Measurements from ENCODE around the gene KLHDC7B.
"Not testable (repeated sequence)": the region's sequence is repeated elsewhere in the genome, so short reads cannot be mapped to it uniquely, and the experiment has no call there.

KLHDC7B gene

DNA sequence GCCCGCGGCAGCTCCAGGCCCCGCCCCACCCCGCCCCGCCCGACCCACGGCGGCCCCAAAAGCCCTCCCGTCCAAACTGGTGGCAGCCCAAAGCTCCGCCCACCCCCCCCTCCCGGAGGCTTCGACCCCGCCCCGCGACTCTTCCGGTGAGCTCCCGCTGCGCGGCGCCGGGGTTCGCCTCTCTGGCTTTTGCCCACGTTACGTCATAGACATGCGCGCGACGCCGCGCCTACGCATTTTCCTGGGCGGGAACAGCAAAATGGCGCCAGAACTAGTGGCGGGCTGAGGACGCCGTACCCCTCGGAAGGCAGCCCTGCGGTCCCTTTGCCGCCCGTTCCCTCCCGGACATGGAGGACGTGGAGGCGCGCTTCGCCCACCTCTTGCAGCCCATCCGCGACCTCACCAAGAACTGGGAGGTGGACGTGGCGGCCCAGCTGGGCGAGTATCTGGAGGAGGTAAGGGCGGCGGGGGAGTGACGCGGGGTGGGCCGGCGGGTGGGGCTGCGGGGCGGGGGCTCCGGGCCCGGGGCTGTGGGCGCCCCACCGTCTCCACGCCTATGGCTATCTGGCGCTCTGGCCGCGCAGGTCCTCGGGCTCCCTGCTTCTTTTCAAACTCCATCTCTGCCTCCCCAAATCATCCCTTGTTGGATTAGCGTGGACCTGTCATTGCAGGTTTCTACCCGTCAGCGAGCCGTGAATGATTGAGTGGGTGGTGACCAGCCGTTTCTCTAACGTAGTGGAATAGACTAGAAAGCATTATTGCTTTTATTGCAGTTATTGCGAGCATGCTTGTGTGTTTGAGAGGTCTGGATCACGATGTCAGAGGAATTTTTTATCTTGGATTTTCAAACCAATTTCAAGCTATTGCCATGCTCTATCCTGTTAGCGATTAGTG is 37.5 kb upstream of the KLHDC7B start, which contains the start of gene NCAPH2:
NCAPH2 (plus strand) TSS at position 234 of the 894 bp plus-strand sequence; CDS start at position 348, 114 bp downstream.
- Mint-ChIP-seq H3K9me3 (no peaks in the 10 kb centered on the region), H3K4me3 (peak within 1 kb of the TSS; percentile 96), H3K27me3 (ENCODE audit: low read depth) (no peaks in the 10 kb centered on the region), H3K27ac (peak within 1 kb of the TSS; percentile 96), H3K36me3 (ENCODE audit: low read depth) (peaks cover 7% of the 10 kb centered on the region), H3K4me1 (ENCODE audit: low read depth) (peaks cover 19% of the 10 kb centered on the region)

DNA sequence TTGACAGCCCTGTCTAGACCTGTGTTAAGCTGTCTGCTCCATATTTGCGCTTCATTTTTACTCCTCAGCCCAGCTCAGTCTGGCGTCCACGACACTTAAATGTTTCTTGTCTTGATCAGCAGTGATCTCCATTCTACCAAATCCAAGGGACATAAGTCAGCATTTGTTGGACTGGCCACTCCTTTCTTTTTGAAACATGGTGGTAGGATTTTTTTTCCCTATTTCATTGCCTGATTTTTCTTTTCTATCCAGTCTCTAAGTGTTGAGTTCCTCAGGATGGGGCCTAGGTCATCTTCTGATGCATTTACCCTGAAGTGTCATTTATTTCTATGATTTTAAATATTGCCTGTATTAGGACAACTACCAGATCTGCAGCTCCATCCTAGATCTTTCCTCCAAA is 36.8 kb upstream of the KLHDC7B start:
- Mint-ChIP-seq H3K36me3 (ENCODE audit: low read depth) (peaks cover 7% of the 10 kb centered on the region), H3K4me1 (ENCODE audit: low read depth) (peaks cover 21% of the 10 kb centered on the region), H3K27ac (peak overlapping the region; percentile 91), H3K27me3 (ENCODE audit: low read depth) (no peaks in the 10 kb centered on the region), H3K9me3 (no peaks in the 10 kb centered on the region), H3K4me3 (peak overlapping the region; percentile 91)

DNA sequence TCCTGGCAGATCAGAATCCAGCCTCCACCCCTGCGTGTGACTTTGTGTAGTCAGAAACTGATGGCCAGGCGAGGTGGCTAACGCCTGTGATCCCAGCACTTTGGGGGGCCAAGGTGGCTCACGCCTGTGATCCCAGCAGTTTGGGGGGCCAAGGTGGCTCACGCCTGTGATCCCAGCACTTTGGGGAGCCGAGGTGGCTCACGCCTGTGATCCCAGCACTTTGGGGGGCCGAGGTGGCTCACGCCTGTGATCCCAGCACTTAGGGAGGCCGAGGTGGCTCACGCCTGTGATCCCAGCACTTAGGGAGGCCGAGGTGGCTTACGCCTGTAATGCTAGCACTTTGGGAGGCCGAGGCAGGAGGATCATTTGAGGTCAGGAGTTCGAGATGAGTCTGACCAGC is 32.5 kb upstream of the KLHDC7B start:
- H3K4me3 Mint-ChIP-seq, result no peak overlapping the region
- H3K36me3 Mint-ChIP-seq (ENCODE audit: low read depth), result peaks cover 15% of the 10 kb centered on the region
- no peaks in the 10 kb centered on the region for H3K9me3 Mint-ChIP-seq
- peaks cover 25% of the 10 kb centered on the region for H3K4me1 Mint-ChIP-seq (ENCODE audit: low read depth)
- H3K27me3 Mint-ChIP-seq (ENCODE audit: low read depth), result no peaks in the 10 kb centered on the region
- H3K27ac Mint-ChIP-seq, result no peak overlapping the region

DNA sequence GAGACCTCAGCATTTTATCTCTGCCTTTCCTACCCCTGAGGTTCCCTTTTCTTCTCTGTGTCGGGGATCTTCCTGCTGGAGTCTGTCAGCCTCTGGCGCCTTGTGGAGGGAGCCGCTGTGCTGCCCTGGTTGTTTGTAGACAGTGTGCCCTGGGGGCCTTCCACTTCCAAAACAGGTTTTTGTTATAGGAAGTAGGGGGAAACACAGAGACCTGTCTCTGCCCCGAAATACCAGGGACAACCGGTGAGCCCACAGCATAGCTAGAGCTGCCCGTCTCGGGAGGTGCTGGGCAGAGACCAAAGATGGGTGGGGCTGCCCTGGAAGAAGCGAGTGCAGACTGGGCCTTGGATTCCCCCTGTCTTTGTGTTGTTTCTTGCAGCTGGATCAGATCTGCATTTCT is 29.6 kb upstream of the KLHDC7B start:
- no peak overlapping the region for H3K27ac Mint-ChIP-seq
- peaks cover 15% of the 10 kb centered on the region for H3K4me1 Mint-ChIP-seq (ENCODE audit: low read depth)
- peaks cover 21% of the 10 kb centered on the region for H3K36me3 Mint-ChIP-seq (ENCODE audit: low read depth)
- H3K4me3 Mint-ChIP-seq, result no peak overlapping the region
- H3K27me3 Mint-ChIP-seq (ENCODE audit: low read depth), result no peaks in the 10 kb centered on the region
- no peaks in the 10 kb centered on the region for H3K9me3 Mint-ChIP-seq

DNA sequence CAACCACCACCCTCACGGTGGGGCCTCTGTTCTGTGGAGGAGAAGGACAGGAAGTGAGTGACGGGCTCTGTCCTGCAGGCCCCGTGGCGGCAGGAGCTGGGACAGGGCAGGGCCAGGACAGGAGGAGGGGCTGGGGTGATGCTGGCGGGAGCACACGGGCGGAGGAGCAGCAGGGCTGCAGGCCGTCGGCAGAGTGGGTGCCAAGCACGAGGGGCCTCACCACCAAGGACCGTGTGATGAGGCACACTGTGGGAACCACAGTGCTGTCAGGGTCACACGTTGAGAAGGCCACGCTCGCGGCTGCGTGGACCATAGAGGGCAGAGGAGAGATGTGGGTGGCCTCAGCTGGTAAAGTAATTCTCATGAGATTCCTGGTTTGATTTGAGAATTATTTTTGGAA is 28.8 kb upstream of the KLHDC7B start:
- H3K27me3 Mint-ChIP-seq (ENCODE audit: low read depth), result no peaks in the 10 kb centered on the region

DNA sequence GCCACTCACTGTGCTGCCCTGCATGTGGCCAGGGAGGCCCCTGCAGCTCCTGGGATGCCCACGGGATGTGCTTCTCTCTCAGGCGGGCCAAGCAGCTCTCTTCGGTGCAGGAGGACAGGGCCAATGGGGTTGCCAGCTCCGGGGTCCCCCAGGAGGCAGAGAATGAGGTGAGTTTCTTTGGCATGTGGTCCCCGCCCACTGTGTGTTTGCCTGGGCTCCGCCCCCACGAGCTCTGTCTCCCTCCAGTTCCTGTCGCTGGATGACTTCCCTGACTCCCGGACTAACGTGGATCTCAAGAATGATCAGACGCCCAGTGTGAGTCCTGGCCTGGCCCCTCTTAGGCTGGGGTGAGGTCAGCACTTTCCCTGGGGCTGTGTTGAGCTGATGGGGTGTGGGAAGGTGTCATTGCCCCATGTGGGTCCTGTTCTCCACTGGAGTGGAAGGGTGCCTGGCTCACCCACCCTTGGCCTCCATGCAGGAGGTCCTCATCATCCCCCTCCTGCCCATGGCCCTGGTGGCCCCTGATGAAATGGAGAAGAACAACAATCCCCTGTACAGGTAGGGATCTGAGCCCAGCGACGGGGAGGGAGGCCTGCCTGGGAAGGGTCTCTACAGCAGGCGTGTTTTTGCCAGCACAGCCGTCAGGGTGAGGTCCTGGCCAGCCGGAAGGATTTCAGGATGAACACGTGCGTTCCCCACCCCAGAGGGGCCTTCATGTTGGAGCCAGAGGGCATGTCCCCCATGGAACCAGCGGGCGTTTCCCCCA is 28.0 kb upstream of the KLHDC7B start:
- no peaks in the 10 kb centered on the region for H3K9me3 Mint-ChIP-seq

More for the DNA sequence above, 28.8 kb upstream of the KLHDC7B start:
- H3K36me3 Mint-ChIP-seq (ENCODE audit: low read depth), result peaks cover 21% of the 10 kb centered on the region
- no peak overlapping the region for H3K4me3 Mint-ChIP-seq
- no peak overlapping the region for H3K27ac Mint-ChIP-seq
- H3K4me1 Mint-ChIP-seq (ENCODE audit: low read depth), result peaks cover 14% of the 10 kb centered on the region
- no peaks in the 10 kb centered on the region for H3K9me3 Mint-ChIP-seq

DNA sequence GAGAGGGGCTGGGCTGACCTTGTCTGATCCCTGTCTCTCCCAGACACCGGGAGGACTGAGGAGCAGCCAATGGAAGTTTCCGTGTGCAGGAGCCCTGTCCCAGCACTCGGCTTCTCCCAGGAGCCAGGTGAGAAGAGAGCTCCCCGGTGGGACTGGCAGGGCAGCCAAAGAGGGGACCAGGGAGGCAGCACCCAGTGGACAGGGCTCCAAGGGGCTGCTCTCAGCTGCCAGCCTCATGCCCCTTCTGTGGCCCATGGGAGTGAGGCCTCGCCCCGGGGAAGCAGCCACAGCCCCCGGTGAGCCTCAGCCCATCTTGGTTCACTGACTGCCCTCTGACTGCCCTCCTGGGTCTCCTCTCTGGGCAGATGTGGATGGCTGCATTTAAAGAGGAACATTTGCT is 27.1 kb upstream of the KLHDC7B start:
- peaks cover 21% of the 10 kb centered on the region for H3K36me3 Mint-ChIP-seq (ENCODE audit: low read depth)
- H3K9me3 Mint-ChIP-seq, result no peaks in the 10 kb centered on the region
- H3K27ac Mint-ChIP-seq, result no peak overlapping the region
- H3K4me1 Mint-ChIP-seq (ENCODE audit: low read depth), result peaks cover 5% of the 10 kb centered on the region
- no peaks in the 10 kb centered on the region for H3K27me3 Mint-ChIP-seq (ENCODE audit: low read depth)
- H3K4me3 Mint-ChIP-seq, result no peak overlapping the region

More for the DNA sequence above, 28.0 kb upstream of the KLHDC7B start:
- H3K27me3 Mint-ChIP-seq (ENCODE audit: low read depth), result no peaks in the 10 kb centered on the region
- H3K4me3 Mint-ChIP-seq, result no peak overlapping the region
- peaks cover 9% of the 10 kb centered on the region for H3K4me1 Mint-ChIP-seq (ENCODE audit: low read depth)
- peaks cover 21% of the 10 kb centered on the region for H3K36me3 Mint-ChIP-seq (ENCODE audit: low read depth)
- H3K27ac Mint-ChIP-seq, result no peak overlapping the region

DNA sequence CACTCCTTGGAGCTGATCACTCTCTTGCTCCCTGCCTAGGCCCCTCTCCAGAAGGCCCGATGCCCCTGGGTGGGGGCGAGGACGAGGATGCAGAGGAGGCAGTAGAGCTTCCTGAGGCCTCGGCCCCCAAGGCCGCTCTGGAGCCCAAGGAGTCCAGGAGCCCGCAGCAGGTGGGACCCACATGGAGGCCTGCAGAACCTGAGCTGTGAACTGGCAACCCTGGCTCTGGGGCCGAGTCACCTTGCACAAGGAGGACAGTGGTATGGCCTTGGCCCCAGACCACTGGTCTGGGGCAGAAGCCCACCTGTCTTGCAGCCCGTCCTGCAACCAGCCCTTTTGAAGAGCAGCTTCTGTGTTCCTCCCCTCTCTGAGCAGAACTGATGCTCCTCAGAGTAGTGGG is 26.5 kb upstream of the KLHDC7B start:
- Mint-ChIP-seq H3K36me3 (ENCODE audit: low read depth) (peaks cover 21% of the 10 kb centered on the region), H3K27me3 (ENCODE audit: low read depth) (no peaks in the 10 kb centered on the region), H3K4me3 (no peak overlapping the region), H3K27ac (no peak overlapping the region), H3K9me3 (no peaks in the 10 kb centered on the region), H3K4me1 (ENCODE audit: low read depth) (peaks cover 4% of the 10 kb centered on the region)

DNA sequence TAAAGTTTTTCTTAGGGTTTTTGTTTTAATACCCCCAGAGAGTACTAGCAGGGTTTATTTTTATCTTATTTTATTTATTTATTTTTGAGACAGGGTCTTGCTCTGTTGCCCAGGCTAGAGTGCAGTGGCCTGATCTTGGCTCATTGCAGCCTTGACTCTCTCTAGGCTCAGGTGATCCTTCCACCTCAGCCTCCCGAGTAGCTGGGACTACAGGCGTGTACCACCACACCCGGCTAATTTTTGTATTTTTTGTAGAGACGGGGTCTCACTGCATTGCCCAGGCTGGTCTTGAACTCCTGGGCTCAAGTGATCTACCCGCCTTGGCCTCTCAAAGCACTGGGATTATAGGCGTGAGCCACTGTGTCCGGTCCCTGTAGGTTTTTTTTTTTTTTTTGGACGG is 25.5 kb upstream of the KLHDC7B start:
- H3K4me1 Mint-ChIP-seq (ENCODE audit: low read depth); H3K27ac Mint-ChIP-seq; H3K9me3 Mint-ChIP-seq; H3K27me3 Mint-ChIP-seq (ENCODE audit: low read depth); H3K4me3 Mint-ChIP-seq: not testable (repeated sequence)
- peaks cover 23% of the 10 kb centered on the region for H3K36me3 Mint-ChIP-seq (ENCODE audit: low read depth)

DNA sequence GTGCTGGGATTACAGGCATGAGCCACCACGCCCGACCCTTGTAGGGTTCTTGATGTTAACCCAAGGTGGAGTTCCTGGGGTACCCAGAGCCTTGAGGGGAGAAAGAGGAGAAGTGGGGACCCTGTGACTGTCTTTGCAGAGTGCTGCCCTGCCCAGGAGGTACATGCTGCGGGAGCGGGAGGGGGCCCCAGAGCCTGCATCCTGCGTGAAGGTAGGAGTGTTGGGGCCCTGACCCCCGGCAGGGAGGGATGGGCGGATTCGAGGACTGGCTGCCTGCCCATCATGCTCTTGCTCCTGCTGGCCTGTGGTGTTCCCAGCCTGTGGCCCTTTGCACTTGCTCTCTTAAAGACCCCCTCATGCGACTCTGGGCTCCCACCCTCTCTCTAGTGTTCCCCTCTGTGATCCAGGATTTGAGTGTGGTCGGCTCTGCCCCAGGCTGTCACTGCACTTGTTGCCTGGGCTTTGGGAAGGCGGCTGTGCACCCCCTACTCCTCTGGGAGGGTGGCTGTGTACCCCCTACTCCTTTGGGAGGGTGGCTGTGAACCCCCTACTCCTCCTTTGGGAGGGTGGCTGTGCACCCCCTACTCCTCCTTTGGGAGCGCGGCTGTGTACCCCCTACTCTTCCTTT is 24.8 kb upstream of the KLHDC7B start:
- no peak overlapping the region for H3K27ac Mint-ChIP-seq
- no peaks in the 10 kb centered on the region for H3K27me3 Mint-ChIP-seq (ENCODE audit: low read depth)
- no peak overlapping the region for H3K4me3 Mint-ChIP-seq
- H3K36me3 Mint-ChIP-seq (ENCODE audit: low read depth), result peaks cover 19% of the 10 kb centered on the region
- H3K9me3 Mint-ChIP-seq, result no peaks in the 10 kb centered on the region
- H3K4me1 Mint-ChIP-seq (ENCODE audit: low read depth), result peaks cover 7% of the 10 kb centered on the region

DNA sequence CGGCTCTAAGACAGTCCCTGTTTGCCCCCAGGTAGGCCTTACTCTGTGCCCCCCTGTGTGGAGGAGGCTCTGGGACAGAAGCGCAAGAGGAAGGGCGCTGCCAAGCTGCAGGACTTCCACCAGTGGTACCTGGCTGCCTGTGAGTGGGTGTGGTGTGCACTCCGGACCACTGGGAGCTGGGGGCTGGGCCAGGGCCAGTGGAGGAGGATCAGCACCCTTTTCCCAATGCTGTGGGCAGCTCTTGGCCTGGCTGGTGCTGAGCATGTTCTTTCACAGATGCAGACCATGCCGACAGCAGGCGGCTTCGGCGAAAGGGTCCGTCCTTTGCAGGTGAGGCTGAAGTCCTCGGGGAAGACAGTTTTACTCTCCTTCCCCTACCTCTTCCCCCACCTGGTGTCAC is 24.0 kb upstream of the KLHDC7B start:
- Mint-ChIP-seq H3K4me3 (no peak overlapping the region), H3K9me3 (no peaks in the 10 kb centered on the region), H3K27ac (no peak overlapping the region), H3K4me1 (ENCODE audit: low read depth) (peaks cover 7% of the 10 kb centered on the region), H3K36me3 (ENCODE audit: low read depth) (peaks cover 19% of the 10 kb centered on the region), H3K27me3 (ENCODE audit: low read depth) (no peaks in the 10 kb centered on the region)

DNA sequence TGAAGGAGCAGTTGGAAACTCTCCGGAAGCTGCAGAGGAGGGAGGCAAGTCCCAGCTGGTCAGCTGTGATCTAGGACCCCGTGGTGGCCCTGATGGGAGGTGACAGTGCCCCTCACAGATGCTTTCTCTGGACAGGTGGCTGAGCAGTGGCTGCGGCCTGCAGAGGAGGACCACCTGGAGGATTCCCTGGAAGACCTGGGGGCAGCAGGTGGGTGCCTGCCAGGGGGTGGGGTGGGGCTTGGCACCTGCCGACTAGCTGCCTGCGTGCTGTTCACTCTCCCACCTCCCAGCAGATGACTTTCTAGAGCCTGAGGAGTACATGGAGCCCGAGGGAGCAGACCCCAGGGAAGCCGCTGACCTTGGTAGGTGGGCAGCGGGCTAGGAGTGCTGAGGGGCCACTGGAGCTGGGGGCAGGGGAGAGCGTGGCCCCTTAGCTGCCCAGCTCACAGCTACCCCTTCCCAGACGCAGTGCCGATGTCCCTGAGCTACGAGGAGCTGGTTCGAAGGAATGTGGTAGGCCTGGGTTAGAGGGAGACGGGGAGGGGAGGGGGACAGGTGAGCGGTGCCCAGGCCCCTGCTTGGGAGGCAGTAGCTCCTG is 23.4 kb upstream of the KLHDC7B start:
- H3K9me3 Mint-ChIP-seq, result no peaks in the 10 kb centered on the region
- no peak overlapping the region for H3K27ac Mint-ChIP-seq
- H3K4me3 Mint-ChIP-seq, result no peak overlapping the region
- H3K36me3 Mint-ChIP-seq (ENCODE audit: low read depth), result peaks cover 19% of the 10 kb centered on the region
- H3K4me1 Mint-ChIP-seq (ENCODE audit: low read depth), result peaks cover 13% of the 10 kb centered on the region
- H3K27me3 Mint-ChIP-seq (ENCODE audit: low read depth), result no peaks in the 10 kb centered on the region

DNA sequence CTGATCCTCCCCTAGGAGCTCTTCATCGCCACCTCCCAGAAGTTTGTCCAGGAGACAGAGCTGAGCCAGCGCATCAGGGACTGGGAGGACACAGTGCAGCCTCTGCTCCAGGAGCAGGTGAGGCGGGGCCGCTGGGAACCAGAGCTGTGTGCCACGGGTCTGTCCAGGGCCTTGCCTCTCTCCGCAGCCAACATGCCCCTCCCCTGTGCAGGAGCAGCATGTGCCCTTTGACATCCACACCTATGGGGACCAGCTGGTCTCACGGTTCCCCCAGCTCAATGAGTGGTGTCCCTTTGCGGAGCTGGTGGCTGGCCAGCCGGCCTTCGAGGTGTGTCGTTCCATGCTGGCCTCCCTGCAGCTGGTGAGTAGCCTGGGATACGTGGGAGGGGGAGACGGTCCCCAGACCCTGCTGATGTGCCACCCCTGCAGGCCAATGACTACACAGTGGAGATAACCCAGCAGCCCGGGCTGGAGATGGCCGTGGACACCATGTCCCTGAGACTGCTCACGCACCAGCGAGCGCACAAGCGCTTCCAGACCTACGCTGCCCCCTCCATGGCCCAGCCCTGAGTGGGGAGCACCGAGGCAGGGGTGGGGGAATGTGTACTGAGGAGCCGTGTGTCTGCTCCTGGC is 22.8 kb upstream of the KLHDC7B start:
- Mint-ChIP-seq H3K27me3 (ENCODE audit: low read depth) (no peaks in the 10 kb centered on the region), H3K9me3 (no peaks in the 10 kb centered on the region), H3K4me3 (no peak overlapping the region), H3K4me1 (ENCODE audit: low read depth) (peaks cover 19% of the 10 kb centered on the region), H3K36me3 (ENCODE audit: low read depth) (peaks cover 19% of the 10 kb centered on the region), H3K27ac (no peak overlapping the region)

DNA sequence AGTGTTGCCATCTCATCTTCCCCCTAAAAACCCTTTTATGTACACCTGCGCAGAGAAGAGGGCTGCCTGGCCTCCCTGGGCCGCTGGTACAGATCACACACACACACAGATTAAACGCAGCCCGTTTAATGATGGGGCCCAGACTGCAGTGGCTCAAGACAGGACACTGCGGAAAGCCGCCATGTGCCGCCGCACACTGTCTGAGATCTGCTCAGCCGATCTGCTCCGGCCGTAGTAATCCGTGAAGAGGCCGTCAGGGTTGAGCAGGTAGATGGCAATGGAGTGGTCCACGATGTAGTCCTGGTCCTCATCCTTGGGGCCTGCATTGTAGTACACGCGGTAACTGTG is 22.3 kb upstream of the KLHDC7B start:
- peaks cover 23% of the 10 kb centered on the region for H3K36me3 Mint-ChIP-seq (ENCODE audit: low read depth)
- H3K27me3 Mint-ChIP-seq (ENCODE audit: low read depth), result no peaks in the 10 kb centered on the region
- peak overlapping the region; percentile 15 for H3K27ac Mint-ChIP-seq
- H3K4me1 Mint-ChIP-seq (ENCODE audit: low read depth), result peaks cover 24% of the 10 kb centered on the region
- no peaks in the 10 kb centered on the region for H3K9me3 Mint-ChIP-seq
- no peak overlapping the region for H3K4me3 Mint-ChIP-seq

All from T-helper 1 cell treated with Interleukin-12 subunit alpha and Interleukin-12 subunit beta and Interleukin-4 antibody, amounts not matched to agents 30 μg/mL and 1 μg/mL, for 36 hours (primary cell).